Activated CD4-positive, alpha-beta T cell treated with anti-CD3 and anti-CD28 coated beads for 1 hour (primary cell): ENCODE results near the gene MAGI1.

Source experiments
- DNase-seq: peaks from one replicate; pipeline ENCODE4 v3.0.0-alpha.2; 2020

MAGI1 gene

DNA sequence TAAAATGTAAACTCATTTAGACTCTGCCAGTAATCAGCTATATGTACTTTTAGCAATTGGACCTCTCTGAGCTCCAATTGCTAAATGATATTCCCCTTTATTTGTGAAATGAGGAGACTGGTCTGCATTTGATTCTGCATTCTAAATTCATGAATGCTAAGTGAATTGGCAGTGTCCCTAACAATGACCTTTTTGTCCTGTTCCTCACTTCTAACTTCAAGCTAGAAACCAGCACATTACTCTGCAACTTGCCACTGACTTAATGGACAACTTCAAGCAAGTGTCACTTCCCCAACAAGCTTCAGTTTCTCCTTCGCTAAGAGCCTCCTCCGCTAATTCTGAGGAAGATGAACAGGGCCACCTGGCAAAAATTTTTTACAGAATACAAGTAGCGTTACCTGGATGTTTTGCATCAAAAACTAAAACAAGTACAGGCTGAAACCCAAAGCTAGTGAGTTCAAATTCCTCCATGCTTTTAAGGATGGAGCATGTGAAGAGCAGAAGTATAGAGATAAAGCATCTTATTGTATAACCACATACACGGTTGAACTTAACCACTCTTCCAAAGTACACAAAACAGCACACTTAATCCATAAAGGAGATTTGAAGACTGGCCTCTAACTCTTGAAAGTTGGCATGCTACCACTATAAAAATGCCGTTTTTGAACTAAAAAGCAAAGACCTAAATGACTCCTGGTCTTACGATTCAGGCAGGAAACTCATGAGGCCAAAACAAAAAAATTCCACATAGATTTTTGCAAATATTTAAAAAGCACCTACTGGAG lies 207.6 kb downstream of the MAGI1 start:
- DNase-seq = no peak

DNA sequence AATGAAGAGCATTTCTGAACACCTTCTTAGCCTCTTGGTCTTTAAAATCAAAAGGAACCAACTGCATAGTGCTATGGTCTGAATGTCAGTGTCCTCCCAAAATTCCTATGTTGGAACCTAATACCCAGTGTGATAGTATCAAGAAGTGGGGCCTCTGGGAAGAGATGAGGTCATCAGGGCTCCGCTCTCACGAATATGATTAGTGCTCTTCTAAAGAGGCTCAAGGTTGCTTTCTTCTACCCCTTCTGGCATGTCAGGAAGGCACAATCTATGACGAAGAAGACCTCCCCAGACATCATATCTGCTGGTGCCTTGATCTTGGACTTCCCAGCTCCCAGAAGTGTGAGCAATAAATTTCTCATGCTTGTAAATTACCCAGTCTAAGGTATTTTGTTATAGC lies 209.5 kb downstream of the MAGI1 start:
- DNase-seq = no peak

DNA sequence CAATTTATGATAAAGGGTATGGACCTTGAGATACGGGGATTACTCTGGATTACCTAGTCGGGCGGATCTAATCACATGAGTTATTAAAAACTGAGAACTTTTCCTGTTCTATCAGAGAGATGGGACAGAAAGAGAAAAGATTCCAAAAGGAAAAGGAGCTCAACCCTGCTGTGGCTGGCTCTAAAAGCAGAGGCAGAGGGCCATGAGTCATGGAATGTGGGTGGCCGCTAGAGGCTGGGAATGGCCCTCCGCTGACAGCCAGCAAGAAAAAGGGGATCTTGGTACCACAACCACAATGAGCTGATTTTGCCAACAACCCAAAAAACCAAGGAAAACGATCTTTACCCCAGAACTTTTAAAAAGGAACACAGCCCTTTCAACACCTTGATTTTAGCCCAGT lies 210.0 kb downstream of the MAGI1 start:
- DNase-seq = no peak

DNA sequence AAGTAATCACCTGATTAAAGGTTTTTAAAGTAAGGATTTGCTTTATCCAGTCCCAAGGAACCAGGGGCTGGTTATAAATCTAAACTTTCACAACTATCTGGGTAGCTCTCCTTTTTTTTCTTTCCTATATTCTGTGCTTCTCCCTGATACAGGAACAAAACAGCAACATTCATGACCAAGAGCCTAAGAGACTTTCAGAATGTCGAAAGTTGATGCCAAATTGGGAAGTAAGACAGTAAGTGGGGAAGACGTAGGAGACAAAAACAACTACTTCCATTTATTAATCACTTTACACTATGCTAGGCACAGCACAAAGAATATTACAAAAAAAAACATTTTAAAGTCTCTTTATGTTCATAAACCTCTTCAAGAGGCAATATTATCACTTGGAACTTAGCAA lies 211.6 kb downstream of the MAGI1 start:
- DNase-seq = no peak

DNA sequence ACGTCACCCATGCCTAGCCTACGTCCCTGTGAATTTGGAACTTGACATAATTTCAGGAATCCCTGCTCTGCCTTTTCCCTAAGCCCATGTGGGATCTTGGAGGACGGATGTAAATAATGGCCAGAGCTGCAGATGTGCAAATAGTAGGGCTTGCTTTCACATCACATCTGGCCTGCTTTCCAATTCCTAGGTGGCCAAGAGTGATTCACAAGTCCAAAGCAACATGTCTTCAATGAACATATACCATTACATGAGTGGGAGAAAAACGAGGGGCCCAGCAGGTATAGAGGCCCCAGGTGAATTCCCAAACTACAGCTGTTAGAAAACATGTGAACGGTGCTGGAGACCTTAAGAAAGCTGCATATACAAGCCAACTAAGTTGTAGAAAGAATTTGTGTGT lies 214.6 kb downstream of the MAGI1 start:
- DNase-seq = no peak

DNA sequence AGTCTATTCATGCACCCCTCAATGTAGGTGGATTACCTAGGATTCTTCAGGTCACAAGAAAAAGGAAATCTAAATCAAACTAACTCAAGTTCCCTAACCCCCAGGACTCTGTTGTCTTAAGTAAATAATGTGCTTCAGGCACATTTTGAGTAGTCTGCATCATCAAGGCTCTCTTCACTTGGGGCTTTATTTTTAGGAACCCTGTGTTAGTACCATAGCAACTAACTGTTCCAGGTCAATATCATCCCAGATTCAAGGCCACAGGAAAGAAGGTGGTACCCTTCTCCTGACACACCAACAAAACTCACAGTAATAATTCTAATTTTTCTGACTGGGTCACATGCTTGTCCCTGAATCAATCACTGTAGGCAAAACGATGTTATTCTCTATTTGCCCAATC lies 218.1 kb downstream of the MAGI1 start:
- DNase-seq = no peak

DNA sequence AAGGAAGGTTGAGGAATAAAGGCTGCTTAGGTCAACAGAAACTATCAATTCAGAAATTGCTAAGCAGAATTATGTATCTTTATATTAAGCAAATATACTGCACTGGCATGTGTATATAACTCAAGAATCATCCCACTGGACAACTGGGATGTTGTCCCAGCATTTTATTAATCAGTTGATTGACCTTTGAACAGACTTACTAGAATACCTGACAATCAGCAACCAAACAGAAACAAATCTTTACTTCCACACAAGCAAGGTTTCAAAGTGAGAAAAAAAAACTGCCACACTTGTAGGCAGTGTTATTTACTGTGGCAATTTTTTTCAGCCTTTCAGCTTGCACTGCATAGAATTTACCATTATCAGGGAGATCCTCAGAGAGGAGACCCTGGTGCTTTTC lies 218.8 kb downstream of the MAGI1 start:
- DNase-seq = no peak

DNA sequence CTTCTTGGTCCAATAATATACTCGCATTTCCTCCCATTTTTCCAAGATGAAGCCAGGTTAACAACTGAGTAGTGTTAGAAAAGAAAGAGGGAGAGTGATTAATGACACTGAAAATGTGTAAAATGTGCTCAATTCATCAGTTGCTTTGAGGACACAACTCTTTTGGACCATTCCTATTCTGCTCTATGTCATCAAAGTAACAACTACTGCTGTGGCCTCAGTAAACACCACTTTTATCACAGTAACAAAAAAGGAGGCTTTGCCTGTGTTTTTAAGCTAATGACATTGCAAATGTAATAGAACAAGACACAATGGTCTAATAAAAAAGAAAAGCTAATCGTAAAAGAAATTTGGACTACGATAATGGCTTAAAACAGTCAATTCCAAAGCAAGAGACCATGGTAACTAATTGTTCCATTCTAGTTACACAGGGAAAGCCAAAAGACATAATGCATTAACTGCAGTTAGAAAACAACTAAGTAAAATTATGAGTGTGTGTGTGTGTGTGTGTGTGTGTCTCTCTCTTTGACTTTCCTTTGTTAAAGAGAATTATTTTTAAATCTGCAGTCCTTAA lies 221.1 kb downstream of the MAGI1 start:
- no peak for DNase-seq

DNA sequence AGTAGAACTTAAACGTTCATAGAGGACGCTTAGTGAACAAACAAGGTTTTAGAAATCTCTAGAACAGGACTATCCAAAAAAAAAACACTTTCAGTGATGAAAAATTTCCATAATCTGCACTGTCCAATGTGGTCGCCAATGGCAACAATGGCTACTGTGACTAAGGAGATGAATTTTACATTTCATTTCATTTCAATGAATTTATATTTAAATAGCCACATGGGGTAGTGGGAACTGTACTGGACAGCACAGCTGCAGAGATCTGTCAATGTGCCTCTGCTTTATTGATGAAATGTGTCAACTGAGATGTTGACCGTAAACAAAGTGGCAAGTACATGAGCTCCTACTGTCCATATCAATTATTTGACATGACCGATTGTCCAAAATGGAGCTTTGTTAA lies 222.5 kb downstream of the MAGI1 start:
- DNase-seq = no peak

DNA sequence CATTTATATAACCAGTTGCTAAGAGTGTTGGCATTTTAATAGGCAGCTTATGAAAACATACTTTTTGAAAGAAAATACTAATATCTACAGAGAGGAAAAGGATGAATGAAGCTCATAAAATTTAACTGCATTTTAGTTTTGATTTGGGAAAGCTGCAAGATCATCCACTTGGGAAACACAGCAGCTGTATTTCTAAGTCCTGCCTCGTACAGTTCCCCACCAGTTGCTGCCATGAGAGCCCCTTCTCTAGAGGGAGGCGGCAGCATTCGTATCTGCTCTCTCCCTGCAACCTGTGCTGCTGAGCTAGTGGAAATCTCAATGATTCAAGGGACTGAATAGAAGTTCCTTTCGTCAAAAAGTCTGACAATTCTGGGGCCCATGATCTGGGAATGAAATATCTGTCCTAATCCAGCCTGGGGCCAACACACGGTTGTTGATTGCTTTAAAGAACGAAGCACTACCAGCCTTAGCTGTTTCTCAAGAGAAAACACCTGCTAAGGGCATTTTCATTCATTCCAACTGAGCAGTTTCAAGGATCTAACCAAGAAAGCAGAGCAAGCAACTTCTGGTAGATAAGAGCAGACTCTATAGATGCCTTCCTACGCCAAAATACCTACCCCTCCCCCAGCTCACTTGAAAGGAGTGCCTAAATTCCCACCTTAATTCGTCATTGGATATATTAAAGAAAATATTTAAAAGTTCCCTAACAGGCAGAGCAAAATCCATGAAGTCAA lies 223.7 kb downstream of the MAGI1 start:
- no peak for DNase-seq

DNA sequence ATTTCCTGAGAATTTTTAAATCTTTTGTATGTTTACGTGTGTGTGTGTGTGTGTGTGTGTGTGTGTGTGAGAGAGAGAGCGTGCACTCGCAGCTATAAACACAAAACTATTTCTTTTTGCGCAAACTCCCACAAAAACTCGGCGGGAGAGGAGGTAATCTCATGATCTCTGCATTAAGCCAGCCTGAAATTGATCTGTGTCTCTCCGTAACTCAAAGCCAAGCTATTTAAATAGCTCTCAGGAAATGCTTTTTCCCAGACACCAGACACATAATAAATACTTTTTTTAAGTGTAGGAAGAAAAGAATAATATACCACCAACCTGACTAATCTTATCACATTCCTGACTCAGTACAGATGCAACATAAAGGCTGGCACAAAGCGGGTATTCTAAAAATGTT lies 226.8 kb downstream of the MAGI1 start:
- no peak for DNase-seq

DNA sequence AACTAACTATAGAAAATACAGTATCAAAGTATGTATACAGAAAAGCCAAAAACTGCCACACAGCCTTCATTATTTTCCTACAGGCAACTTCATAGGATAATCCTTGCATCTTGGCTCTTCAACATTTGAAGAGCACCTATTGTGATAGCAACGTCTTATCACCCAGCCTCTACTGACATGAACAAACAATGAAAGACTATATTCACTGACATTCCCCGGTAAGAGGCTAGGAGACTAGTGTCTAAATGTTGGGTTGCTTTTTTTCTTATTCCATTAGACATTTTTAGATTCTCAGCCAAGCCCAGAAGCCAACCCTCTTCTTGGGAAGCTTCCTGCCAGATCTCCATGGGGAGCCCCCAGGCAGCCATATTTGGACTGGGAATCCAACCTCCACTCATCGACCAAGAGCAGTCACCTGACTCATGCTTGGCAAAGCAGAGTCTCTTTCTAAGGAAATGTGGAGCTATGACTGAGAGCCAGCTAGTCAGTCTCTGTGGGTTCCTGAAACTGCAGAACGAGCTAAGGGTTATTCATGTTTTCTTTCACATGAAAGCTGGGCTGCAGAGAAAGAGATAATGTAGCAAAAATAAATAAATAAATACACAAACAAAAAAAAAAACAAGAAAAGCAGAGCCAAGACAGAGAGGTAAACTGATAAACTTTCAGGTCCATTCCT lies 227.5 kb downstream of the MAGI1 start:
- DNase-seq = no peak

DNA sequence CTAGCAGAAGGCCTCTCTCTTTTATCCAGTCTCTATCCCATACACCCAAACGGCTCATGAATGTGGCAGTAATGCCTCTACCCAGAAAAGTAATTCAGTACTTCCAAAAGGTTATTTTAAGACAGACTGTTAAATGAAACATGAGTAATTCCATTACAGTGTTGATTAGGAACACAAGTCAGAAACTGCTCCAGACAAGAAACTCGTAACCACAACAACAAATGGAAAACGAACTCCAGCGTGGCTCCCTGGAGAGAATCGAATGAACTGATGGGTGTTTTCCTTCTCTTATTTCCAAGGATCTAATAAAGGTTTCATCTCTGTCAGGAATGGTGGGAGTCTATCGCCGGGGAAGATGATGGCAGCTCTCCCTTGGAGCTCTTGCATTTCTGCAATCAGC lies 228.4 kb downstream of the MAGI1 start:
- no peak for DNase-seq

DNA sequence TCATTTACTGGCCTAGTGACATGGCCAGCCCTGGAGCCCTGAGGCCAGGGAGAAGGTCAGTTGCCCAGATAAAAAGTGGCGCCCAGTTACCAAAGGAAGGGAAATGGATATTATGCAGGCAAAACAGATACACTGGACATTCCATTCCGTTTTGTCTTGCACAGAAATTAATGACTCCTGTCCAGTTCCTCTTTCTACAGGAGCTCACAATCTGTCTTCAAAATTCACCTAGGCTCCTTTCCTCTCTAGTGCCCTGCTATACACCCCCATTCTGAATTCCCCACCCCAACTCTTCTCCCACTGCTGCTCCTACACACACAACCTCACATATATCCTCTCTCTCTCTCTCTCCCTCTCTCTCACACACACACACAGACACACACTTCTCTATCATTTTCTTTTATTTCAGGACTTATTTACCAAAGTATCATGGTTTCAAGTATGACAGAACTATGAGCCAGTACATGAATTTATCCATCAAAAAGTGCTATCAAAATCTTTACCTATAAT lies 229.0 kb downstream of the MAGI1 start:
- DNase-seq = no peak

DNA sequence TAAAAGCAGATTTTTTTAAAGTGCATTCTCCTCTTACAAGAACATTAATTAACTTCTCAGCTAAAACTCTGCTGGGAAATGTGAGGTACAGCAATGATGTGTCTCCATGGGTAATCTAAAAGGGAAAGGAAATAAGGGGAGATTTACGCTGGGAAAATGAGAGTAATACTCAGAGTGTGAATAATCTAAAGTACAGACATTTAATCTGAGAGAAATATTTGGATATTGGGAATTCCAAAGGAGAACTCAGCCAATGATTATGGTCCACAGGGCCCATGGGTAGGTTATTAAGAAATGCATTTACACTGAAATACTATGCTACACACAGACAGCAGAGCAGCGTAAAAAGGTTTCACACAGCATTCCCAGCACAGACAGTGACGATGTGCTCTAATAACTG lies 229.9 kb downstream of the MAGI1 start:
- no peak for DNase-seq

DNA sequence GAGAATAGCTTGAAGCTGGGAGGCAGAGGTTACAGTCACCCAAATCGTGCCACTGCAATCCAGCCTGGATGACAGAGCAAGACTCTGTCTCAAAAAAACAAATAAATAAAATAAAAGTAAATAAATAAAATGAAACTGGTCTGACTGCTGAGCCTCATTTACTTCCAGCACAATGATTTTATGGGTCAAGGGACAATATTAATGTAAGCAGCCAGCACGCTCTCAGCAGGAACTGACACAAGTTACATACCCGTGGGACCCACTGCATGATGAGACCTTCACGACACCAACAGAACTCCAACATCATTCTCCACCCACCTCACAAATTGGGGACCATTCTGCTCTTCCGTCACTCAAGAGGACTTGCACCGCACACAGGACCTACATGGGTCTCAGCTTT lies 230.3 kb downstream of the MAGI1 start:
- DNase-seq = no peak

DNA sequence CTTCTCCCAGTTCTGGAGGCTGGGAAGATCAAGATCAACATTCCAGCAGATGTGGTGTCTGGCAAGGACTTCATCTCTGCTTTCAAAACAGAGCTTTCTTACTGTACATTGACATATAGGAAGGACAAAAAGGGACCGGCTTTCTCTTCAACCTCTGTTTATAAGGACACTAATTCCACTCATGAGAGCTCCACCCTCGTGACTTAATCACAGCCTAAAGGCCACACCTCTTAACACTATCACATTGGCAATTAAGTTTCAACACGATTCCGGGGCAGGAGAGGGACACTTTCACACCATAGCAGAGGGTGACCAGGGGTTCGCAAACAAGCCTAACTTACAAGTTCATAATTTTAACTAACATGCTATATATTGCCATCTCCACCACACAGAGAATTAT lies 231.5 kb downstream of the MAGI1 start:
- no peak for DNase-seq

DNA sequence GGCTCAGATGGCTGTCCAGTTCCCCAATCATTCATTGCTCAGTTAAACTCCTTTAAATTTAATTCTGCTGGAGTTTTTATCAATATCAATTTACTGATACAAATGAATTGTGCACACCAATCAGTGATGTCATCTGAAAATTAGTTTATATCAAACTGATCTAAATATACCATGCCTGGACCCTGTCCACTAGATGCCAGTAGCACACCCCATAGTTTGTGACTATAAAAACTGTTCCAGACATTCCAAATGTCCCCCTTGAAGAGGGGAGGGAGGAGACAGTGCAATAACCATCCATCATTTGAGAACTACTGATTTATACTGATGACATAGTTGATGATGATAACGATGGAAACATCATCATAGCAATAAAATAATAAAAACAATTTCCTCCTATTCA lies 232.1 kb downstream of the MAGI1 start:
- DNase-seq = no peak

DNA sequence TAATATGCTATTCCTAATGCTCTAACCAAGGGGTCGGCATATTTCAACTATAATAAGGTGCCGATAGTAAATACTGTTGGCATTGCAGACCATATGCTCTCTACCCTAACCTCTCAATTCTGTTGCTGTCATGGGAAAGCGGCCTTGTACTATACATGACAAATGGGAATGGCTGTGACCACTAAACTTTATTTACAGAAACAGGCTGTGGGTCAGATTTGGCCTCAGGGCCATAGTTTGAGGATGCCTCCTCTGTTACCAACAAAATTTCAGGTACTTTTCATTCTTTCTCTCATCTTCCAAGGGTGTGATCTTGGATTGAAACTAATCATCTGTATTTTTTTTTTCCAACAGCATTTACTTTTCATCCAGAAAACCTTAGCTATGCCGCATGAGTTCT lies 242.0 kb downstream of the MAGI1 start:
- no peak for DNase-seq

DNA sequence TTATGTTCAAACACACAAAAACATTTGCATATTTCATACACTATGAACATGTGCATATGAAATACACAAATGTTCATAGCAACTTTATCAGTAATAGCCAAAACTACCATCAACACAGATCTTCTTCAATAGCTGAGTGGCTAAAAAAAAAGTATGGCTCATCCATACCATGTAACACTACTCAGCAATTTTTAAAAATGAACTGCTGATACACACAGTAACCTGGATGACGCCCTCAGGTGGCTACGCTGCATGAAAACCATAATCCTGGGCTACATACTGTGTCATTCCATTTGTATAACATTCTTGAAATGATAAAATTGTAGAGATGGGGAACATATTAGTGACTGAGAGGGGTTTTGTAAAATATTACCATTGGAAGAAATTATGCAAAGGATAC lies 243.6 kb downstream of the MAGI1 start:
- no peak for DNase-seq

DNA sequence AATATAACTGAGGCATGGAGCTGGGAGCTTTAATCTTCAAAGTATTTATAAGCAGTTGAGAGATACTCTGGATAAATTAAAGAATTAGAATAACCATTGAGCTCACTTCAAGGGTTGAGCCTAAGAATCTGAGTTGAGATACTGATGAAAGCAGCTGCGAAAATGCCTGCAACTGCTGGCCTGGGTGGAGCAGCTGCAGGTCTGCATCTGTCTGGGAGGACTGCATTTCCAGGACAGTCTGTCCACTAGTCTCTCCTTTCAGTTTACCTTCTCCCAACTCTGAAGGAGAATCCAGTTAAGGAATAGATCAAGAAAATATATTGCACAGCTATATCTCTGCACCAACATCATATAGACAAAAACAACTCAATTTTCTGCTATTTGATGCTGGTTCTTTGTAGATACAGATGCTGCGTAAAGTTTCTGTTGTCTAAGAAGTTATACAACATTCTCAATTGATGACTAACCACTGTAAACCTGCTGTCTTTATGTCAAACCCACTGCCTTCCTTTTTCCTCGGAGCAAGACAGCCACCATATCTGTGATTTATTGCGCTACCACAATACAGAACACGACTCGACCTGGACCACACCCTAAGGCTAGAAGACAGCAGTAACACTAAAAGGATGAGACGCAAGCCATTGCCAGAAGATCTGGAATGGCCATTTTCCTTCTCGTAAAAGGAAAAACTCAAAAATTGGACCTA lies 245.1 kb downstream of the MAGI1 start:
- no peak for DNase-seq

DNA sequence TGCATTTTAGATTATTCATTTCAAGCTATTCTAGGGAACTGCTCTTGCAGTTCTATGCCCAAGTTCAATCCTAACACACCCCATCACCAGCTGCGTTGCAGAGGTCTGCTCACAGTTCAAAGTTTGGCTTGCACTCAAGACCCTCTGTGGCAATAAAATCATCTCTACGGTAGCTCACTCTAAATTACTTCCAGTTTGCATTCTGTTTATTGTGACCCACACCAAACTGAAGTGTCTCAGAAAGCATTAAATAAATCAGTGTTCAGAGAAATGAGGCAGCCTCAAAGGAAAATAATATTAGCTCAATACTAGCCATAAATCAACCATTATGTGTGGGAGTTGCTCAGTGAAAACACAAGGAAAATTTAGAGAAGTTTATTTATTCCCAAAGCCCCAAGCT lies 250.3 kb downstream of the MAGI1 start:
- DNase-seq = no peak

DNA sequence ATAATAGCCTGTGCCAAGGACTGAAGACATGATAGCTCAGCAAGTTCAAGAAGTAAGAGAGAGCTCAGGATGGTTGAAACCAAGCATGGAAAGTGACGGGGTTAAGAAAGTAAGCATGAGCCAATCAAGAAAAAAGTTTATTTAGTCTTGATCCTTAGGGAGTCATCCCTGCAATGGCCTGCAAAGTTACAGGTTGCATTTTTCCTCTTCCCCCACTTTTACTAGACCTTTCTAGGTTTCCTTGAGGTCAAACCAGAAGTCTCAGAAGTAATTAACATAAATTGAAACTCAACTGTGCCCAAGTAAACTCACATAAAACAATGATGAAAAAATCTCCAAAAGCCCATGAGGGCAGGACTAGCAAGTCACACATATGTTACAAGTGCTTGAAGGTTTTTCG lies 250.9 kb downstream of the MAGI1 start:
- no peak for DNase-seq
